NCI-H748 treated with DMSO at 0.1 percent for 48 hours (cell line): ENCODE results near the gene OPA1.

Experiments used
- DNase-seq: peaks from one replicate; lab custom pipeline; 2025; lab: John Stamatoyannopoulos, UW

The OPA1 gene

DNA sequence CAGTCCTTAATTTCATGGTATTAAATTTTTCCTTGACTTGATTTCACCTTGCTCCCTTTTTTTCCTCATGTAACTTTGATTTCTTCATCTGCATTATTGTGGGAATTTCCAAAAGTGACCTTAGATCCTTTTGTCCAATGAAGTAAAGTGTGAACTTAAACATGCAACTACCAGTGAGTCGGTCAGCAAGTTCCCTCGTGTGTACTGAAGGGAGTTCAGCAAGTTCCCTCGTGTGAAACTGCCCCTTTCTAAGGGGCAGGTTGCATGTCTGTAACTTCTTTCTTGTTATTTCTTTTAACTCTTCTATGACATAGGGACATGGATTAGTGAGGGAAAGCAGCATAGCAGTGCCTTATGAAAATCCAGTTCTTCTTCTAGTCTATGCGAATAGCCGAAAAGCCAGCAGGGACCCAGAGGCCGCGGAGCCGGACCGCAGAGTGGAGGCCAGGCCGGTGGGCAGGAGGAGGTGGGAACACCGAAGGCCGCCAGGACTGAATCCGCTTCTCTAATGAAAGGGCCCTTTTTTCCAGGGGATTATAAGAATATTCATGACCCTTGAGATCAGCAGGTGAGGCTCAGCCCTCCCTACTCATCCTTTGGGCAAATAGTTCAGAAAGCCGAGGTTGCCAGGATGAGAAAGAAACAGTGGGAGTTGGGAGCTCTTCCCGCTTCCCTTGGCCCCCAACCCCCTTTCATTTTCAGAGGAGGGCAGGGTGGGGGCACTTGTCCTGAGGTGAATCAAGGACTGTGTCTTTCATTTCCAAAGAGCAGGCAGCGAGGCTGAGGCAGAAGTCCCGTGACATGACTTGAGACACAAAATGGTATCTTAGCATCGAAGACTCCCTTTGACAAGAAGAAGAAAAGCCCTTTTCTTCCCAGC lies 117.5 kb downstream of the OPA1 start:
- no peak for DNase-seq

- DNase-seq: no peak
Observed at GRCh38 chr3:193711166-193711485, 118.1 kb downstream of the OPA1 start.

- DNase-seq: no peak
Observed at GRCh38 chr3:193711523-193711963, 118.5 kb downstream of the OPA1 start.

GRCh38 chr3:193711964-193712598 lies 119.1 kb downstream of the OPA1 start:
- DNase-seq: peak; percentile 88

GRCh38 chr3:193712938-193713337 lies 119.9 kb downstream of the OPA1 start:
- no peak for DNase-seq

- DNase-seq: no peak
Observed at GRCh38 chr3:193714523-193715137, 121.6 kb downstream of the OPA1 start.

DNA sequence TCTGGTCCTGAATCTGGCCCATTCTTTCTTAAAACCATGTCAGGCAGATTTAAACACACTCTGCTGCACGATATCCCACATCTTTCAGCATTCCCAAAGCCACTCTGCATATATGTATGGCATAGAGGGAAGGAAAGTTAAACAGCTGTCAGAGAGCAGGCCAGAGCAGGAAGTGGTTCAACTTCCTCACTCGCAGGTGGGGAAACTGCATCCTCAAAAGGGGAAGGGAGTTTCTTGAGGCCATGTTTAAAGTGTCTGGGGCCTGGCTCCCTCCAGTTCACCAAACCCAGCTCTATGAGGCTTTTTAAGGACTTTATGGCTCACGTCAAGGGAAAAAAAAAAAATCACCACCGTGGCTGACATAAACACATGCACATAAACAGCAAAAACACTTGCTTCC lies 123.1 kb downstream of the OPA1 start:
- no peak for DNase-seq

GRCh38 chr3:193719735-193720134 lies 126.7 kb downstream of the OPA1 start:
- DNase-seq: no peak

GRCh38 chr3:193720169-193720568 lies 127.2 kb downstream of the OPA1 start:
- no peak for DNase-seq

DNA sequence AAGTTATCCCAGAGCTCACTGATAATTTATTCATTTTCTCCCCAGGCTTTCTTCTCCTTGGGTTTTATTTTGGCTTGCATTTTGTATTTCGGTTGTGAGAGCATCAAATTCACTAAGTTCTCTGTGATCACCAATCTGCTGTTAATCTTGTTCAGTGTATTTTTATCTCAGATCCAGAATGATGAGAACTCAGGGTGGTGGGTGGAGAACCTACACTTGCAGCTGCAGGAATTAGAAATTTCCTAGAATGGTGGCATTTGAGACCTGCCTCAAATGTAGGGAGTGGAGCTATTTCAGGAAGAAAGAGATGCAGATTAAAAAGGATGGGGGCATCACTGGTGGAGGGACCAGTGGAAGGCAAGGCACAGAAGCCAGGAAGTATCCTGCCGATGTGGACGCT lies 129.6 kb downstream of the OPA1 start:
- no peak for DNase-seq

GRCh38 chr3:193727089-193727488 lies 134.1 kb downstream of the OPA1 start:
- DNase-seq: no peak

GRCh38 chr3:193728429-193729087 lies 135.6 kb downstream of the OPA1 start:
- DNase-seq: no peak

GRCh38 chr3:193729088-193729465 lies 136.1 kb downstream of the OPA1 start:
- DNase-seq: no peak

GRCh38 chr3:193729601-193730000 lies 136.6 kb downstream of the OPA1 start:
- DNase-seq: no peak

DNA sequence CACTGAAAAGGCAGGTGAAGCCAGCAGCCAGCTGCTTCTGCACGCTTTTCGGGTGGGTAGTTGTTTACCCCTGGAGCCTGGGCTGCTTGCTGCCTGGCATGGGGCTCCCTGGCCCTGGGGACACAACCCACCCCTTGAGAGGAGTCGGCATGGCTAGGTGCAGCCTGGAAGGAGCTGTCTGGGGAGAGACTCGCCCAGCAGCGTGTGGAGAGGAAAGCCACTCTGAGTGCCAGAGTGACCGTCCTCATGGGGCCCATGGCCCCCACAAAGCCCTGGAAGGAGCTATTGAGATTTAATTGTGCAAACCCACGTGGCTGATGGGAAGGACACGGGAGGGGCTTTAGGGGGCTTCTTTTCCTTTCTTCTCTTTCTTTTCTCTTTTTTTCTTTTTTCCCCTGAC lies 137.5 kb downstream of the OPA1 start:
- no peak for DNase-seq

DNA sequence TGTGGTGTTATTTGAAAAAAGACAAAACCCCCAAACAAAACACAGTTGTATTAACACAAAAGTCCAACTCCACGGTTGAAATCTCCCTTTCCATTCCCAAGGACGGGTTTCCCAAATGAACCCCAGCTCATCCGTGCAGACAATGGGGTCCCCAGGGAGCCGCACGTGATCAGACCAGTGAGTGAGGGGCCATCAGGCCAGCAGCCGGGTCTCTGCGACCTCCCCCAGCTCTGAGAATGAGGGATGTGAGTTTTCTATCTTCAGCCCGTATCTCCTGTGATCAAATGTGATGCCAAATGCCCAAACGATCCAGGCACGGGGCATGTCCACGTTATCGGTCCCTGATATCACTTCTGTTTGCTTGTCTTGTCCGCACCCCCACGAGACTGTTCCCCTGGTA lies 138.0 kb downstream of the OPA1 start:
- no peak for DNase-seq

GRCh38 chr3:193731656-193732055 lies 138.6 kb downstream of the OPA1 start:
- no peak for DNase-seq

DNA sequence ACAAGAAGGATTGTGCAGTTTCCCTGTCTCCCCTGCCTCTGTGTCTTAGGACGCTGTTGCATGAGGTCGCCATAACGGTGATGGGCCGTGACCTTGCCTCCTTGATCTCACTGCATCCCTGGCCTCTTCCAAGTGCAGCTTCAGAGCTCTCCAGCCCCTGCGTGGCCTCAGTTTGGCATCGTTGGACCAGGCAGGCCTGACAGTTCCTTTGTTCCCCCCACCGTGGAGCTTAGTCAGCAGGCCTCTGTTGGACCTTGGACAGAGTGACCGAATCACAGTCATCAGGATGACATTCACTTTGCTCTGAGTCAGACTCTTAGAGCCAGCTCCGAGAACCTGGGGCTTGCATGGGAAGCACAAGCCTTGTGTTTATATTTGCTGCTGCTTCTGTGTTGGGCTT lies 139.4 kb downstream of the OPA1 start:
- no peak for DNase-seq

- DNase-seq: no peak
Observed at GRCh38 chr3:193732827-193733226, 139.8 kb downstream of the OPA1 start.

GRCh38 chr3:193734737-193735366 lies 141.8 kb downstream of the OPA1 start:
- DNase-seq: no peak

GRCh38 chr3:193735850-193736249 lies 142.8 kb downstream of the OPA1 start:
- DNase-seq: no peak

- no peak for DNase-seq
Observed at GRCh38 chr3:193736616-193737015, 143.6 kb downstream of the OPA1 start.
